Progenitor cell of endocrine pancreas (in vitro differentiated cells): ENCODE data around the gene THSD4. TPM values are rescaled to one million over a fixed set of nuclear protein-coding genes. Genes with fewer than 3 reads are reported as not detected.

Source experiments
- DNase-seq: peaks from one replicate; pipeline ENCODE4 v3.0.0; 2021; ENCODE audit warnings: low spot score; ENCODE audit not compliant: unreplicated experiment
- H3K27ac Mint-ChIP-seq: 2 replicates; pipeline ENCODE4 v1.8.0; 2021; ENCODE audit warnings: mild to moderate bottlenecking, moderate library complexity, mixed read lengths
- H3K27me3 Mint-ChIP-seq: 2 replicates; pipeline ENCODE4 v1.8.0; 2021; ENCODE audit warnings: mixed read lengths
- H3K36me3 Mint-ChIP-seq: 2 replicates; pipeline ENCODE4 v1.8.0; 2022; ENCODE audit warnings: mixed read lengths; ENCODE audit not compliant: insufficient read depth
- H3K4me1 Mint-ChIP-seq: 2 replicates; pipeline ENCODE4 v1.8.0; 2021; ENCODE audit warnings: low read depth, mixed read lengths
- H3K4me3 Mint-ChIP-seq: 2 replicates; pipeline ENCODE4 v1.8.0; 2021; ENCODE audit warnings: low read depth, mild to moderate bottlenecking, moderate library complexity, mixed read lengths
- H3K9me3 Mint-ChIP-seq: 2 replicates; pipeline ENCODE4 v1.8.0; 2021; ENCODE audit warnings: low read depth, mixed read lengths
- total RNA-seq: library from RNA; stranded (reverse); gene quantifications from 2 replicates; pipeline ENCODE4 v1.2.1, GENCODE V29; 2021
- TF ChIP-seq, protein P1 (sequence below): fragments of 200-600 bp; sonication (generic); IDR thresholded peaks from one replicate; pipeline ENCODE4 v1.5.0; 2021; ENCODE audit warnings: antibody characterized with exemption, mild to moderate bottlenecking; ENCODE audit not compliant: unreplicated experiment

THSD4 gene
- total RNA-seq, 1 donor from 2014 or later: 6.8 TPM

- H3K4me1 Mint-ChIP-seq: peaks cover 10% of the 10 kb centered on the region
- TF ChIP-seq, protein P1, sequence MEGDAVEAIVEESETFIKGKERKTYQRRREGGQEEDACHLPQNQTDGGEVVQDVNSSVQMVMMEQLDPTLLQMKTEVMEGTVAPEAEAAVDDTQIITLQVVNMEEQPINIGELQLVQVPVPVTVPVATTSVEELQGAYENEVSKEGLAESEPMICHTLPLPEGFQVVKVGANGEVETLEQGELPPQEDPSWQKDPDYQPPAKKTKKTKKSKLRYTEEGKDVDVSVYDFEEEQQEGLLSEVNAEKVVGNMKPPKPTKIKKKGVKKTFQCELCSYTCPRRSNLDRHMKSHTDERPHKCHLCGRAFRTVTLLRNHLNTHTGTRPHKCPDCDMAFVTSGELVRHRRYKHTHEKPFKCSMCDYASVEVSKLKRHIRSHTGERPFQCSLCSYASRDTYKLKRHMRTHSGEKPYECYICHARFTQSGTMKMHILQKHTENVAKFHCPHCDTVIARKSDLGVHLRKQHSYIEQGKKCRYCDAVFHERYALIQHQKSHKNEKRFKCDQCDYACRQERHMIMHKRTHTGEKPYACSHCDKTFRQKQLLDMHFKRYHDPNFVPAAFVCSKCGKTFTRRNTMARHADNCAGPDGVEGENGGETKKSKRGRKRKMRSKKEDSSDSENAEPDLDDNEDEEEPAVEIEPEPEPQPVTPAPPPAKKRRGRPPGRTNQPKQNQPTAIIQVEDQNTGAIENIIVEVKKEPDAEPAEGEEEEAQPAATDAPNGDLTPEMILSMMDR: no peak
- peaks cover 13% of the 10 kb centered on the region for H3K9me3 Mint-ChIP-seq
- no peak overlapping the region for H3K4me3 Mint-ChIP-seq
- H3K27me3 Mint-ChIP-seq: peaks cover 12% of the 10 kb centered on the region
- H3K36me3 Mint-ChIP-seq: no peaks in the 10 kb centered on the region
- H3K27ac Mint-ChIP-seq: no peak overlapping the region
- DNase-seq: no peak
Observed at GRCh38 chr15:71083349-71083748, 31.9 kb upstream of the THSD4 start.

DNA sequence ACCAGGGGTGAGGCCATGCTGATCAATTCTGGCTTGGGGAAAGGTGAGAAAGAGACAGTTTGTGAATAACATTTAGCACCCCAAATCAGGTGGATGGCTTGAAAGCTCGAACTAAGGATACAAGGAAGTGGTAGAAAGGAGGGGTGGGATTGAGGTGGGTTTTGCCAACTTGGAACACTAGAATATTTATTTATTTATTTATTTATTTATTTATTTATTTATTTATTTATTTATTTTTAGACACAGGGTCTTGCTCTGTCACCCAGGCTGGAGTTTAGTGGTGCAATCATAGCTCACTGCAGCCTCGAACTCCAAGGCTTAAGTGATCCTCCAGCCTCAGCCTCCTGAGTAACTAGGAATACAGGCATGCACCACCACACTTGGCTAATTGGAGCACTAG lies 31.0 kb upstream of the THSD4 start:
- H3K4me3 Mint-ChIP-seq: no peak overlapping the region
- no peak for DNase-seq
- TF ChIP-seq, protein P1: no peak
- no peak overlapping the region for H3K27ac Mint-ChIP-seq
- peaks cover 21% of the 10 kb centered on the region for H3K9me3 Mint-ChIP-seq
- peaks cover 7% of the 10 kb centered on the region for H3K4me1 Mint-ChIP-seq
- H3K36me3 Mint-ChIP-seq: peaks cover 4% of the 10 kb centered on the region
- peaks cover 12% of the 10 kb centered on the region for H3K27me3 Mint-ChIP-seq

- Mint-ChIP-seq H3K4me1 (no peaks in the 10 kb centered on the region), H3K36me3 (peaks cover 4% of the 10 kb centered on the region), H3K9me3 (peaks cover 21% of the 10 kb centered on the region), H3K4me3 (no peak overlapping the region), H3K27ac (no peak overlapping the region), H3K27me3 (peaks cover 12% of the 10 kb centered on the region)
- TF ChIP-seq, protein P1: no peak
- no peak for DNase-seq
Observed at GRCh38 chr15:71085809-71086208, 29.5 kb upstream of the THSD4 start.

DNA sequence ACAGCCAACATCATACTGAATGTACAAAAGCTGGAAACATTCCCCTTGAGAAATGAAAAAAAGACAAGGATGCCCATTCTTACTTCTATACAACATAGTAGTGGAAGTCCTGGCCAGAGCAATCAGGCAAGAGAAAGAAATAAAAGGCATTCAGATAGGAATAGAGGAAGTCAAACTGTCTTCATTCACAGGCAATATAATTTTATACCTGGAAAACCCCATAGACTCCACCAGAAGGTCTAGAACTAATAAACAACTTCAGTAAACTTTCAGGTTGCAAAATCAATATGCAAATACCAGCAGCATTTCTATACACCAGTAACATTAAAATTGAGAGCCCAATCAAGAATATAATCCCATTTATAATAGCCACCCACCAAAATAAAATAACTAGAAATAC lies 27.1 kb upstream of the THSD4 start:
- Mint-ChIP-seq H3K4me3 (no peak overlapping the region), H3K36me3 (peaks cover 4% of the 10 kb centered on the region), H3K9me3 (peaks cover 21% of the 10 kb centered on the region), H3K27ac (no peak overlapping the region), H3K4me1 (no peaks in the 10 kb centered on the region), H3K27me3 (peaks cover 9% of the 10 kb centered on the region)
- DNase-seq: no peak
- TF ChIP-seq, protein P1: no peak

GRCh38 chr15:71088683-71089082 lies 26.6 kb upstream of the THSD4 start:
- Mint-ChIP-seq H3K27me3 (peaks cover 11% of the 10 kb centered on the region), H3K27ac (no peak overlapping the region)

More at GRCh38 chr15:71088683-71089082, 26.6 kb upstream of the THSD4 start:
- Mint-ChIP-seq H3K9me3 (peaks cover 21% of the 10 kb centered on the region), H3K36me3 (peaks cover 4% of the 10 kb centered on the region), H3K4me1 (no peaks in the 10 kb centered on the region), H3K4me3 (no peak overlapping the region)
- no peak for DNase-seq
- TF ChIP-seq, protein P1: no peak
